Osteocyte (in vitro differentiated cells): ENCODE measurements around the gene ZNF408. TPM values are rescaled to one million over a fixed set of nuclear protein-coding genes. Genes with fewer than 3 reads are reported as not detected.

Source experiments
- DNase-seq: peaks from one replicate; pipeline ENCODE4 v3.0.0; 2021; ENCODE audit warnings: mixed read lengths; ENCODE audit not compliant: unreplicated experiment; ENCODE audit errors: extremely low spot score
- H3K27ac Mint-ChIP-seq: one replicate; pipeline ENCODE4 v1.8.0; 2021; ENCODE audit warnings: mild to moderate bottlenecking, mixed read lengths; ENCODE audit not compliant: unreplicated experiment
- H3K27me3 Mint-ChIP-seq: one replicate; pipeline ENCODE4 v1.8.0; 2021; ENCODE audit warnings: mixed read lengths; ENCODE audit not compliant: unreplicated experiment
- H3K36me3 Mint-ChIP-seq: one replicate; pipeline ENCODE4 v1.8.0; 2021; ENCODE audit warnings: mixed read lengths; ENCODE audit not compliant: unreplicated experiment
- H3K4me1 Mint-ChIP-seq: one replicate; pipeline ENCODE4 v1.8.0; 2021; ENCODE audit warnings: mixed read lengths; ENCODE audit not compliant: unreplicated experiment
- H3K4me3 Mint-ChIP-seq: one replicate; pipeline ENCODE4 v1.8.0; 2021; ENCODE audit warnings: mild to moderate bottlenecking, moderate library complexity, mixed read lengths; ENCODE audit not compliant: unreplicated experiment
- H3K9me3 Mint-ChIP-seq: one replicate; pipeline ENCODE4 v1.8.0; 2021; ENCODE audit warnings: mixed read lengths; ENCODE audit not compliant: unreplicated experiment
- total RNA-seq: library from RNA; stranded (reverse); gene quantifications from 2 replicates; pipeline ENCODE4 v1.2.1, GENCODE V29; 2021
- TF ChIP-seq, protein P1 (sequence below): fragments of 200-600 bp; sonication (generic); IDR thresholded peaks from 2 replicates; pipeline ENCODE4 v1.5.0; 2021; ENCODE audit warnings: antibody characterized with exemption, mild to moderate bottlenecking, moderate library complexity

ZNF408 gene
- total RNA-seq, 1 donor from 2014 or later, result 11.2 TPM

DNA sequence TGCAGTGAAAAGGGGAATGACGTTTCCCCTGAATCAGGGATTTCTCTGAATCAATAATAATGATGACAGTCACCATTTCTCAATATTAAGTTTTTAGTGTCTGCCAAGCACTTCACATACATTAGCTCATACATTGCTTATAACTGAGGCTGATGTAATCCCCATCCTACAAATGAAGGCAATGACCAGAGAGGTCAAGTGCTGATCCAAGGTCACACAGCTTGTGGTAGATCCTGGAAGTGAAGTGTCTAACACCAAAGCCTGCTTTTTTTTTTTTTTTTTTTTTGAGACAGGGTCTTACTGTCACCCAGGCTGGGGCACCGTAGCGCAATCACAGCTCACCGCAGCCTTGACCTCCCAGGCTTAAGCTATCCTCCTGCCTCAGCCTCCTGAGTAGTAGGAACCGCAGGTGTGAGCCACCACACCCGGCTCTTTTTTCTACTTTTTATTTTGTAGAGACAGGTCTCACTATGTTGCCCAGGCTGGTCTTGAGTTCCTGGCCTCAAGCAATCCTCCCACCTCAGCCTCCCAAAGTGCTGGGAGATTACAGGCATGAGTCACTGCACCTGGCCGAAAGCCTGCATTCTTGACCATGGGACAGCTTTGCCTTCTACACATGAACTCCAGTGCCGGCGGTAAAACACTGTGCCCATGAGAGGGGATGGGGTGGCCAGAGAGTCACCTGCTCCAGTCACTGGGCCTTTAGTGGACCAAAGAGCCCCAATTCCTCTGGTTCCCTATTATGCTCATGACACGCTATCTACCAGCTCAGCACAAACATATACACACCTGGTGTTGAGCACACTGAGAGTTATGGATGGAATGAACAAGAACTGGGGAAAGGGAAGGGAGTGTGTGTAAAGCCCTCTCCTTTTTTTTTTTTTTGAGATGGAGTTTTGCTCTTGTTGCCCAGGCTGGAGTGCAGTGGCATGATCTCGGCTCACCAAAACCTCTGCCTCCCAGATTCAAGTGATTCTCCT, 17.8 kb upstream of the ZNF408 start:
- Mint-ChIP-seq H3K27me3 (no peaks in the 10 kb centered on the region), H3K27ac (no peak overlapping the region), H3K4me1 (peaks cover 2% of the 10 kb centered on the region), H3K9me3 (no peaks in the 10 kb centered on the region), H3K4me3 (no peak overlapping the region), H3K36me3 (peaks cover 23% of the 10 kb centered on the region)
- no peak for DNase-seq
- TF ChIP-seq, protein P1, sequence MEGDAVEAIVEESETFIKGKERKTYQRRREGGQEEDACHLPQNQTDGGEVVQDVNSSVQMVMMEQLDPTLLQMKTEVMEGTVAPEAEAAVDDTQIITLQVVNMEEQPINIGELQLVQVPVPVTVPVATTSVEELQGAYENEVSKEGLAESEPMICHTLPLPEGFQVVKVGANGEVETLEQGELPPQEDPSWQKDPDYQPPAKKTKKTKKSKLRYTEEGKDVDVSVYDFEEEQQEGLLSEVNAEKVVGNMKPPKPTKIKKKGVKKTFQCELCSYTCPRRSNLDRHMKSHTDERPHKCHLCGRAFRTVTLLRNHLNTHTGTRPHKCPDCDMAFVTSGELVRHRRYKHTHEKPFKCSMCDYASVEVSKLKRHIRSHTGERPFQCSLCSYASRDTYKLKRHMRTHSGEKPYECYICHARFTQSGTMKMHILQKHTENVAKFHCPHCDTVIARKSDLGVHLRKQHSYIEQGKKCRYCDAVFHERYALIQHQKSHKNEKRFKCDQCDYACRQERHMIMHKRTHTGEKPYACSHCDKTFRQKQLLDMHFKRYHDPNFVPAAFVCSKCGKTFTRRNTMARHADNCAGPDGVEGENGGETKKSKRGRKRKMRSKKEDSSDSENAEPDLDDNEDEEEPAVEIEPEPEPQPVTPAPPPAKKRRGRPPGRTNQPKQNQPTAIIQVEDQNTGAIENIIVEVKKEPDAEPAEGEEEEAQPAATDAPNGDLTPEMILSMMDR, result no peak

GRCh38 chr11:46684367-46684766, 16.5 kb upstream of the ZNF408 start:
- H3K4me3 Mint-ChIP-seq, result no peak overlapping the region
- H3K27me3 Mint-ChIP-seq, result no peaks in the 10 kb centered on the region
- TF ChIP-seq, protein P1, result no peak
- H3K9me3 Mint-ChIP-seq, result no peaks in the 10 kb centered on the region
- DNase-seq, result no peak
- peaks cover 2% of the 10 kb centered on the region for H3K4me1 Mint-ChIP-seq
- peaks cover 20% of the 10 kb centered on the region for H3K36me3 Mint-ChIP-seq
- H3K27ac Mint-ChIP-seq, result no peak overlapping the region

DNA sequence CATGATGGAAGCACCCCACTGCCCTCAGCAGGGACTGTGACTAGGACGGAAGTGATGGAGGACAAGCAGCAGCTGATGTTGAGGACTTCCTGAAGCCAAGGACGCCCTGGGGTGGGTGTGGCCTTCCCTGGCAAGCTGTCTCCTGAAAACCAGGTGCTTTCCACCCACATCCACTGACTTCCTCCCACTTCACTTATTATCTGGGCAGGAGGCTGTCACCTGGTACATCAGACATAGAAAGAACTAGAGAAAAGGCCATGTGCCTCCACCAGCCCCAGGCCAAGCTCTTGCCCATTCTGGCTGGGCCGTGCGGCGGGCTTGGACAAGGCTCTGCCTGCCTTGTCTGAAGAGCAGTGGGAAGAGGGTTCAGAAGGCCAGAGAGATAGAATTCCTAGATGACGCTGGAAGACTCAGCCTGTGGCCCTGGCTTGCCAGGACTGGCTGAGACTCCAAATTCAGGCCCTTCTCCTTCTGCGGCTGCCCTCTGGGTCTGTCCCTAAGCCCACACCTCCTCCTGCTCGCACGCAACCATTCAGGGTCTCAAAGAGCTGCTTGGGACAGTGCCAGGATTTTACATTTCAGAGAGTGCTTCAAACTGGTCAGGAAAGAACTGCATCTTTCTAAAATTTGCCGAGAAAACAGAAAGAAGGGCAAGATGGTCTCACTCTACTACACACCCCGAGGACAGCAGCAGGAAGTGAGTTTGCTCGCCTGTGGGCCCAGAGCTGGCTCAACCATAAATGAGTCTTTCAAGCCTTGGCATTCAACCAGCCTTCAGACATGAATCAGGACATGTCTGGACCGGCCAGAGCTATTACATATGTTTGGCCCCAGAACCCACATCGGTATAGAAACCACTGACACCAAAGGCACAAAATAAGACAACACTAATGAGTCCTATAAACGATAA, 13.7 kb upstream of the ZNF408 start:
- no peak for DNase-seq
- TF ChIP-seq, protein P1, result no peak
- Mint-ChIP-seq H3K9me3 (no peaks in the 10 kb centered on the region), H3K27me3 (no peaks in the 10 kb centered on the region), H3K36me3 (peaks cover 23% of the 10 kb centered on the region), H3K27ac (no peak overlapping the region), H3K4me1 (peaks cover 2% of the 10 kb centered on the region), H3K4me3 (no peak overlapping the region)

DNA sequence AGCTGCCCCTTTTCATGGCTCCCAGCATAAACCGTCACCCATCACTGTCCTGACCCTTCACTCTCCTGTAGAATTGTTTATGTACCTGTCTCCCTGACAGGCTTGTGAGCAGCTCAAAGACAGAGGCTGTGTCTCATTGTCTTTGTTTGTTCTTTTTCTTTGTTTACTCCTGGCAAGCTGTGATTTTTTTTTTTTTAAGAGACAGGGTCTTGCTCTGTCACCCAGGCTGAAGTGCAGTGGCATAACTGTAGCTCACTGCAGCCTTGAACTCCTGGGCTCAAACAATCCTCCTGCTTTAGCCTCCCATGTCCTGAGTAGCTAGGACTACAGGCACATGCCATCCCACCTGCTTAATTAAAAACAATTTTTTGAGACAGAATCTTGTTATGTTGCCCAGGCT, 10.1 kb upstream of the ZNF408 start:
- DNase-seq, result no peak
- TF ChIP-seq, protein P1, result no peak
- H3K36me3 Mint-ChIP-seq, result peaks cover 28% of the 10 kb centered on the region
- H3K27me3 Mint-ChIP-seq, result no peaks in the 10 kb centered on the region
- no peak overlapping the region for H3K4me3 Mint-ChIP-seq
- no peak overlapping the region for H3K27ac Mint-ChIP-seq
- H3K4me1 Mint-ChIP-seq, result peaks cover 8% of the 10 kb centered on the region
- no peaks in the 10 kb centered on the region for H3K9me3 Mint-ChIP-seq
